ENCODE measurements around the gene BFSP2.

- TF ChIP-seq POLR2A (IDR thresholded peaks at IDR 0.05) (no peak), CTCF (IDR thresholded peaks at IDR 0.05) (no peak), EP300 (IDR thresholded peaks at IDR 0.05) (no peak)
Measured at GRCh38 chr3:133393204-133393603, 6.7 kb upstream of the BFSP2 start.

All from tibial nerve (tissue), 4 donors.